KMS-11 (cell line): Measurements from ENCODE around the gene MITF.

Experiments
- H2AFZ ChIP-seq: fragments of 200-600 bp; sonication (generic); 2 replicates; pipeline ENCODE4 v1.6.1; 2016; ENCODE audit warnings: antibody characterized with exemption, mixed run types, low read depth
- H3K27ac ChIP-seq: fragments of 200-600 bp; sonication (generic); 2 replicates; pipeline ENCODE4 v1.6.1; 2016; ENCODE audit warnings: mild to moderate bottlenecking, mixed run types
- H3K27me3 ChIP-seq: fragments of 200-600 bp; sonication (generic); 2 replicates; pipeline ENCODE4 v1.6.1; 2017; ENCODE audit warnings: mild to moderate bottlenecking, low read depth, mixed run types, moderate library complexity; ENCODE audit not compliant: insufficient read depth
- H3K36me3 ChIP-seq: fragments of 200-600 bp; sonication (generic); 2 replicates; pipeline ENCODE4 v1.6.1; 2017; ENCODE audit warnings: mild to moderate bottlenecking, mixed run types; ENCODE audit not compliant: insufficient read depth
- H3K4me1 ChIP-seq: fragments of 200-600 bp; sonication (generic); 2 replicates; pipeline ENCODE4 v1.6.1; 2016; ENCODE audit warnings: mild to moderate bottlenecking, low read depth, mixed run types; ENCODE audit not compliant: poor library complexity, severe bottlenecking
- H3K4me2 ChIP-seq: fragments of 200-600 bp; sonication (generic); 2 replicates; pipeline ENCODE4 v1.7.0; 2016; ENCODE audit warnings: mild to moderate bottlenecking, mixed run types
- H3K4me3 ChIP-seq: fragments of 200-600 bp; sonication (generic); IDR thresholded peaks from 2 replicates; pipeline ENCODE4 v1.6.1; 2017; ENCODE audit warnings: low read depth, low read length, mixed read lengths; ENCODE audit not compliant: insufficient read depth
- H3K79me2 ChIP-seq: fragments of 200-600 bp; sonication (generic); 2 replicates; pipeline ENCODE4 v1.6.1; 2016; ENCODE audit warnings: low read depth, mixed run types; ENCODE audit not compliant: insufficient read depth
- H3K9ac ChIP-seq: fragments of 200-600 bp; sonication (generic); 2 replicates; pipeline ENCODE4 v1.6.1; 2016; ENCODE audit warnings: mild to moderate bottlenecking, mixed run types
- H4K20me1 ChIP-seq: fragments of 200-600 bp; sonication (generic); 2 replicates; pipeline ENCODE4 v1.6.1; 2016; ENCODE audit warnings: mild to moderate bottlenecking, mixed run types; ENCODE audit not compliant: insufficient read depth
- TF ChIP-seq, protein P1 (sequence below): fragments of 200-600 bp; sonication (generic); conservative IDR thresholded peaks from 2 replicates; pipeline ENCODE4 v1.6.1; 2017; ENCODE audit warnings: low read depth, mild to moderate bottlenecking, antibody characterized with exemption, low read length, moderate library complexity, mixed read lengths

The MITF gene

DNA sequence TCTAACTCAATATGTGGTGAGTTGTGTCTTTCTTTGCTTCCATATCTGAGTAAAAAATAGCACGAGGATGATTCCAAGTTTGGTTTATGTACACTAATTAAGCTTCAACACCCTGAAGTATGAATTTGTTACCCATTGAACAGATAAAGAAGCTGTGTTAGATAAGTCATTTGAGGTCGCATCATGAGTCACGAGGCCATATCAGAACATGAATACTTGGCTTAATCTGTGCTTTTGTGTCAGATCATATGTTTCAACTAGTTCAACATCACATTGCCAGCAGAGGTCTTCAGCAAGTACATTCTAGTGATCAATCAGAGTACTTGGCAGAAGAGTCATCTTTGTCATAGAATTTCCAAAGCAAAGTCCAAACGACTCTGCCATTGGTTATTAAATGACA lies 26.3 kb upstream of the MITF start:
- Histone ChIP-seq H3K36me3 (no peaks in the 10 kb centered on the region), H4K20me1 (no peaks in the 10 kb centered on the region), H3K4me2 (no peak overlapping the region), H3K4me3 (no peak overlapping the region), H2AFZ (no peak overlapping the region), H3K9ac (no peak overlapping the region), H3K27ac (no peak overlapping the region), H3K79me2 (no peaks in the 10 kb centered on the region), H3K4me1 (no peaks in the 10 kb centered on the region), H3K27me3 (no peaks in the 10 kb centered on the region)
- TF ChIP-seq, protein P1, sequence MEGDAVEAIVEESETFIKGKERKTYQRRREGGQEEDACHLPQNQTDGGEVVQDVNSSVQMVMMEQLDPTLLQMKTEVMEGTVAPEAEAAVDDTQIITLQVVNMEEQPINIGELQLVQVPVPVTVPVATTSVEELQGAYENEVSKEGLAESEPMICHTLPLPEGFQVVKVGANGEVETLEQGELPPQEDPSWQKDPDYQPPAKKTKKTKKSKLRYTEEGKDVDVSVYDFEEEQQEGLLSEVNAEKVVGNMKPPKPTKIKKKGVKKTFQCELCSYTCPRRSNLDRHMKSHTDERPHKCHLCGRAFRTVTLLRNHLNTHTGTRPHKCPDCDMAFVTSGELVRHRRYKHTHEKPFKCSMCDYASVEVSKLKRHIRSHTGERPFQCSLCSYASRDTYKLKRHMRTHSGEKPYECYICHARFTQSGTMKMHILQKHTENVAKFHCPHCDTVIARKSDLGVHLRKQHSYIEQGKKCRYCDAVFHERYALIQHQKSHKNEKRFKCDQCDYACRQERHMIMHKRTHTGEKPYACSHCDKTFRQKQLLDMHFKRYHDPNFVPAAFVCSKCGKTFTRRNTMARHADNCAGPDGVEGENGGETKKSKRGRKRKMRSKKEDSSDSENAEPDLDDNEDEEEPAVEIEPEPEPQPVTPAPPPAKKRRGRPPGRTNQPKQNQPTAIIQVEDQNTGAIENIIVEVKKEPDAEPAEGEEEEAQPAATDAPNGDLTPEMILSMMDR: no peak

DNA sequence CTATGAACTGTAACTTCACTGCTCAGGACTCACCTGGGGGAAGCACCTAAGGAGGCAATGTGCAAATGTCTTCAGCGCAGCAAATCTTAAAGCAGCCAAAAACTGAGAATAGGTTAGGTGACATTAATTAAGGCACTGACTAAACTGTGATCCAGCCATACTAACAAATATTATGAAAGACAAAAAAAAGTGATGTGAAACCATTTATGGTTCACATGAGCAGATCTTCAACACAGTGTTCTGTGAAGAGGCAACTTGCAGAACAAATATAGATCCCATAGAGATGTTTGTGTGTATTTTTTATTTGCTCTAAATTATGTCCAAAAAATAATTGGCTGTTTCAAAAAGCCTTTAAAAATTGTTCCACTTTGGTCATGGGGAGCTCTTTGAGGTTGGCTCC lies 24.1 kb upstream of the MITF start:
- Histone ChIP-seq H3K9ac (no peak overlapping the region), H3K27ac (no peak overlapping the region), H3K27me3 (no peaks in the 10 kb centered on the region), H3K4me3 (no peak overlapping the region), H3K79me2 (no peaks in the 10 kb centered on the region), H3K36me3 (no peaks in the 10 kb centered on the region), H2AFZ (no peak overlapping the region), H4K20me1 (no peaks in the 10 kb centered on the region), H3K4me1 (no peaks in the 10 kb centered on the region), H3K4me2 (no peak overlapping the region)
- TF ChIP-seq, protein P1: no peak

DNA sequence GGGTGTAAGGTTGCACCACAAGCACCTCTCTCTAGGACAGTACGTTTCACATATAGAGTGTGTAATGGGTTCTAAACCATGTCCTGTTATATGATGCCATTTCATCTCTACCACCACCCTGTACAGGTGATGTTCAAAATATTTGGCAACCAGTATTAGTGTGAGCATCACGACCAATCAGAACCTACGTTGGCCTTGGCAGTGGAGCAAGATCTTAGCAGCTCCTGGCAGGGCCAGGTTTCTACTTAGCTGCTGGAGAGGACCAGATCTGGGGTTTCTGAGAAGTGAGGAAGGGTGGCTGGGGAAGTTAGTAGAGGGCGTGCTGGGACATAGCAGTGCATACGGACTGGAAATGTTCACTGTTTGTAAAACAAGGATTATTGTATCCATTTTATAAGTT lies 23.1 kb upstream of the MITF start:
- Histone ChIP-seq H3K27ac (no peak overlapping the region), H3K36me3 (no peaks in the 10 kb centered on the region), H3K9ac (no peak overlapping the region), H3K4me1 (no peaks in the 10 kb centered on the region), H3K4me2 (no peak overlapping the region), H2AFZ (no peak overlapping the region), H3K4me3 (no peak overlapping the region), H4K20me1 (no peaks in the 10 kb centered on the region), H3K79me2 (no peaks in the 10 kb centered on the region), H3K27me3 (no peaks in the 10 kb centered on the region)
- TF ChIP-seq, protein P1: no peak

DNA sequence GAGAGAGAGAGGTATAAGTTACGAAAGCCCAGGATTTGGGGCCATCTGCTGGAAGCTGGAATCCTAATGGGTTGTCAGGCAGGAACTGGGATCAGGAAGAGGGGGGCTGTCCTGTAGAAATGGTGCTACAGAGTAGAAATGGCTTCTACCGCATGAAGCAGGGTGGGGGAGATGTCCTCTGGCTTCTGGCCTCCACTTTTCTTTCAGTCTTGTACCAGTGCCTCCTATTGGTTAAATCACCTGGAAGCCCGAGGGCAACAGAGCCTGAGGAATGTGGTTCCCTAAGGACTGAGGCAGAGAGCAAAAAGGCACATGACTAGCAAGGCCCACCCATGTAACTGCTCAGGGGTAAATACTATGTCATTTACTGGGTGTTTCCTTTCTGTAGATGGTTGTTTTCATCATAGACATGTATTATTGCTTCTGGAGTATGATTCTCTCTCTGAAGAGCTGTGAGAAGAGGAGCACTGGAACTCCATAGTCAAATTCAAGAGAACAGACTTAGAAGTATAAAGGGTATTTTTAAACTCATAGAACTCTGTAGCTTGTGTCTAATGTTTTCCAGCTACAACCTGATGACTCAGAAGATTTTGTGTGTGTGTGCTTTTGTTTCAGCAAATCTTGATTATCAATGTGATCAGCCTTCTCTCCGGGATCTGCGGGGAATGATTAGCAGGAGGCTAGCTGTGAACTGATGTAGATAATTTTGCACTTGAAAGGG lies 20.2 kb upstream of the MITF start:
- H3K27ac ChIP-seq: no peak overlapping the region
- H3K4me1 ChIP-seq: no peaks in the 10 kb centered on the region
- no peaks in the 10 kb centered on the region for H3K36me3 ChIP-seq
- H2AFZ ChIP-seq: no peak overlapping the region
- no peak overlapping the region for H3K9ac ChIP-seq
- TF ChIP-seq, protein P1: no peak
- H4K20me1 ChIP-seq: no peaks in the 10 kb centered on the region
- no peak overlapping the region for H3K4me2 ChIP-seq
- H3K27me3 ChIP-seq: no peaks in the 10 kb centered on the region
- no peak overlapping the region for H3K4me3 ChIP-seq
- no peaks in the 10 kb centered on the region for H3K79me2 ChIP-seq
